ENCODE results near the gene ANKRD49. TPM values are rescaled to one million over a fixed set of nuclear protein-coding genes. Genes with fewer than 3 reads are reported as not detected.

ANKRD49 gene
- total and polyA plus RNA-seq, 11 donors: 3.5 to 10.5 (median 5.7) TPM

DNA sequence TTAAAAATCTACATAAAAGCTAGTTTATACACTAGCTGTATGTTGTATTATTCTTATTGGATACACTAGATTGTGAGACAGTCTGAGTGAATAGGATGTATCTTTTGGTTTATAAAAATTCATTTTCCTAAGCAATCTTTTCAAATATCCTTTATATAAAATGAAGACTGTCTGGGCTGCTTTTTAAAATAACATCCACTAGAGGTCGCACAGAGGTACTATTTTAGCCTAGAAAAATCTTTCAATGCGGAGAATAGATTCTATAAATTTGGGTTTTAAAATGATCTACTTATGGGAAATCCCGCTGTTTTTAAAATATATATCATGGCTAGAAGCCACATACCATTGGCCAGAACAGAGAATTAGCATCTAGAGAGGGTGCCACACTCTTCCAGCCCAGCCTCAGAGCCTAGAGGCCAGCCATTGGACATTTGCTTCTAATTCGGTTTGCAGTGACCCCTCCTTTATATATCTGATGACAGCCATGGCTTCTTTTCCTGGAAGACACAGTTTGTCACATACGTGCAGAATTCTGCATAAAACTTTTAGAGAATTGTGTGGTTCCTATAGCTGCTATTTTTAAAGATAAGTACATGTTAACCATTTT lies 25.8 kb downstream of the ANKRD49 start:
- H3K36me3 ChIP-seq: no peaks in the 10 kb centered on the region
- no peaks in the 10 kb centered on the region for H3K9me3 ChIP-seq
- ATAC-seq: no peak
- H3K27me3 ChIP-seq: peaks cover 0 to 8% (median 0%) of the 10 kb centered on the region in 9 donors
- no peak overlapping the region for H3K27ac ChIP-seq
- intact Hi-C loops (cut with DNase I): loop anchor here in 9 of 10 donors (1.0 to 5.0 kb wide), 7 partner anchors 38 to 83 kb away; no protein-coding TSS in a partner anchor
- no peak for TF ChIP-seq POLR2A (IDR thresholded peaks at IDR 0.05)
- TF ChIP-seq, protein P1, sequence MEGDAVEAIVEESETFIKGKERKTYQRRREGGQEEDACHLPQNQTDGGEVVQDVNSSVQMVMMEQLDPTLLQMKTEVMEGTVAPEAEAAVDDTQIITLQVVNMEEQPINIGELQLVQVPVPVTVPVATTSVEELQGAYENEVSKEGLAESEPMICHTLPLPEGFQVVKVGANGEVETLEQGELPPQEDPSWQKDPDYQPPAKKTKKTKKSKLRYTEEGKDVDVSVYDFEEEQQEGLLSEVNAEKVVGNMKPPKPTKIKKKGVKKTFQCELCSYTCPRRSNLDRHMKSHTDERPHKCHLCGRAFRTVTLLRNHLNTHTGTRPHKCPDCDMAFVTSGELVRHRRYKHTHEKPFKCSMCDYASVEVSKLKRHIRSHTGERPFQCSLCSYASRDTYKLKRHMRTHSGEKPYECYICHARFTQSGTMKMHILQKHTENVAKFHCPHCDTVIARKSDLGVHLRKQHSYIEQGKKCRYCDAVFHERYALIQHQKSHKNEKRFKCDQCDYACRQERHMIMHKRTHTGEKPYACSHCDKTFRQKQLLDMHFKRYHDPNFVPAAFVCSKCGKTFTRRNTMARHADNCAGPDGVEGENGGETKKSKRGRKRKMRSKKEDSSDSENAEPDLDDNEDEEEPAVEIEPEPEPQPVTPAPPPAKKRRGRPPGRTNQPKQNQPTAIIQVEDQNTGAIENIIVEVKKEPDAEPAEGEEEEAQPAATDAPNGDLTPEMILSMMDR (IDR thresholded peaks at IDR 0.05): peak; percentile 50 to 75 (median 67)
- DNase-seq: no peak
- peak overlapping the region in 1 of 12 donors; percentile 21 for H3K4me3 ChIP-seq
- WGBS, 4 donors: 11 to 15% (median 13%) methylated on average over 5 of the region's 5 CpGs
- peaks cover 0 to 3% (median 0%) of the 10 kb centered on the region in 12 donors for H3K4me1 ChIP-seq

DNA sequence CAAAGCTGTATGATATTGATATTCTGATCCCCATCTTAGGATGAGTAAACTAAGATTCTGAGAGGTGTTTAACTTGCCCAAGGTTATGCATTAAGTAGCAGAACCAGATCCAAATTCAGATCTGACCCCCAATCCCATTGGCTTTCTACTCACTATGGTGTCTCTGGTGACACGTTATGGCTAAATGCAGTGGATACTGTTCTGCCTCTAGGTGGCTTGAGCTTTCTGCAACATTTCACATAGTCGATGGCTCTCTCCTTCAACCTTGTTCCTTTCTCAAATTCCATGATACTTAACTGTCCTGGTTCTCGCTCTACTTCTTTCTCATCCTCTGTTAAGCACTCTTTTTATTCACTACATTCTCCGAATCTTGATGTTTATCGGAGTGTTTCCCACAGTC lies 27.9 kb downstream of the ANKRD49 start:
- H3K4me1 ChIP-seq: peaks cover 0 to 16% (median 0%) of the 10 kb centered on the region in 12 donors
- H3K36me3 ChIP-seq: no peaks in the 10 kb centered on the region
- peak in 1 of 4 donors; percentile 46 for ATAC-seq
- 54 to 68% (median 63%) methylated on average over 5 of the region's 5 CpGs for WGBS, 4 donors
- H3K9me3 ChIP-seq: no peaks in the 10 kb centered on the region
- H3K27ac ChIP-seq: no peak overlapping the region
- TF ChIP-seq, protein P1 (IDR thresholded peaks at IDR 0.05): peak in 5 of 12 donors; percentile 21 to 43 (median 34)
- TF ChIP-seq POLR2A (IDR thresholded peaks at IDR 0.05): no peak
- intact Hi-C loops (cut with DNase I): loop anchor here in 8 of 10 donors (2.0 to 5.0 kb wide), 6 partner anchors 36 to 81 kb away; no protein-coding TSS in a partner anchor
- no peak overlapping the region for H3K4me3 ChIP-seq
- DNase-seq: no peak
- peaks cover 0 to 5% (median 0%) of the 10 kb centered on the region in 9 donors for H3K27me3 ChIP-seq

DNA sequence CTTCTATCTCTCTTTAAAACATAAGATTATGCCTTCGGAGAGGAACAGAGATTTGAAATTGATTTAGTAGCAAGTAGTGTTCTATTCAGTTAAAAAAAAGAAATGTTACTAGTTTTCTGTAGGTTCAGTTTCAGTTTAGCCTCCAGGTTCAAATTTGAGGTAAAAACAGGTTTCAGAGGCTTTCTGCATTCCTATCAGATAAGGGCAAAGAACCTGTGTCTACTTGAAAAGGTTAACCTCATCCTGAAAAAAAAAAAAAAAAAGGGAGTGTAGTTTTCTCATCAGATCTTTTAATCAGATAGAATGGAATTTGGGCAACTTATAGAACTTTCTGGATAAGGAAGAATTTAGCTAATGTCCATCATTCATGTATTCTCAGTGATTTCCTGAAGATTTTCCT lies 30.6 kb downstream of the ANKRD49 start:
- ATAC-seq: no peak
- Histone ChIP-seq H3K4me1 (peaks cover 0 to 21% (median 0%) of the 10 kb centered on the region in 12 donors), H3K4me3 (no peak overlapping the region), H3K27ac (no peak overlapping the region), H3K9me3 (no peaks in the 10 kb centered on the region), H3K36me3 (no peaks in the 10 kb centered on the region), H3K27me3 (peaks cover 0 to 5% (median 0%) of the 10 kb centered on the region in 9 donors)
- DNase-seq: no peak
- 81 to 92% (median 88%) methylated on average over 1 of the region's 1 CpG for WGBS, 4 donors
- intact Hi-C loops (cut with DNase I): loop anchor here in 5 of 10 donors (5.0 kb wide), 3 partner anchors 33 to 78 kb away; no protein-coding TSS in a partner anchor
- TF ChIP-seq, protein P1 (IDR thresholded peaks at IDR 0.05): no peak
- TF ChIP-seq POLR2A (IDR thresholded peaks at IDR 0.05): no peak

DNA sequence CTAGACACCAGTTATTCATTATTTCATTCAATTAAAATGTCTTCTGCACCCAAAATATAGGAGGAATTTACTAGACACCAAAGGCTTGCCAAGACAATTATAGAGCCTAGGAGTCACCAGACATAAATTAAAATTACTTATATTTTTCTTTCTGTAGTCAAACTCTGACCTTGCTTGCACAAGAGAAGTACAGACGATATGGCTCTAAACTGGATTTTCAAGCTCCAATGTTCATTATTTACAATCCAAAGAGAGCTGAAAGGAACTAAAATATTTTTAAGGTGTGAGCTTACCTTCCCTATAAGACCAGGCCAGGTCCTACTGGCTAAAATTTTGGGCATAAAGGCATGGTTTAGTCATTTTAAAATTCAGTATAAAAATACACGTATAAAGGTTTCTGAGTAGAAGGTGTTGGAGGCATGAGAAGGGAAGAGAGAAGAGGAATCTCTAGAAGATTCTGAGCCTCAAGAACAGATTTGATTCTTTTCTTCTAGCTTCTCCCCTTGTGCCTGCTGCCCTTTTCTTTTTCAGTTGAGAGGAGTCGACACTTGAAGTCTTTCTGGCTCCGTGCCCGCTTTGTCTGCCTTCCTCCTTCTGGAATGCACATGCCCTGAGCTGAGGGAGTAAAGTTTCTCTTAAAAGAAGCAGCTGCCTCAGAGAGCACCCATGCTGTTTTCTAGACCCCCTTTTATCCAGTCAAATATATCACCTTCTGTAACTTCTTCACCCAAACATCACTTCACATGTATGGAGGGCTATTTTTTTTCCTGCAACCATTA lies 32.0 kb downstream of the ANKRD49 start:
- H3K27ac ChIP-seq: no peak overlapping the region
- peak; percentile 43 to 83 (median 58) for DNase-seq
- TF ChIP-seq POLR2A (IDR thresholded peaks at IDR 0.05): no peak
- TF ChIP-seq, protein P1 (IDR thresholded peaks at IDR 0.05): no peak
- no peaks in the 10 kb centered on the region for H3K36me3 ChIP-seq
- WGBS, 4 donors: 35 to 44% (median 39%) methylated on average over 5 of the region's 5 CpGs
- ATAC-seq: no peak
- intact Hi-C loops (cut with DNase I): no loop called here
- H3K9me3 ChIP-seq: no peaks in the 10 kb centered on the region
- H3K4me3 ChIP-seq: no peak overlapping the region
- peaks cover 0 to 18% (median 0%) of the 10 kb centered on the region in 12 donors for H3K4me1 ChIP-seq
- peaks cover 0 to 5% (median 0%) of the 10 kb centered on the region in 9 donors for H3K27me3 ChIP-seq

Measured in heart left ventricle (tissue), 16 donors.